ENCODE results near the gene LRRC4C. TPM values are rescaled to one million over a fixed set of nuclear protein-coding genes. Genes with fewer than 3 reads are reported as not detected.

LRRC4C gene
- total and polyA plus RNA-seq, 12 donors = 0.15 to 0.93 (median 0.40) TPM

GRCh38 chr11:40432358-40432757 lies 1027.1 kb downstream of the LRRC4C start:
- no peak overlapping the region for H3K27ac ChIP-seq
- H3K4me1 ChIP-seq = no peaks in the 10 kb centered on the region
- no peaks in the 10 kb centered on the region for H3K27me3 ChIP-seq
- no peak overlapping the region for H3K4me3 ChIP-seq
- H3K36me3 ChIP-seq = no peaks in the 10 kb centered on the region
- WGBS, 2 donors = 81 to 83% methylated on average over 2 of the region's 2 CpGs
- no peak for TF ChIP-seq CTCF (IDR thresholded peaks at IDR 0.05)
- ATAC-seq (no peak), DNase-seq (no peak)
- H3K9me3 ChIP-seq = no peaks in the 10 kb centered on the region
- intact Hi-C loops (cut with DNase I) = no loop called here

GRCh38 chr11:40425168-40425567 lies 1034.3 kb downstream of the LRRC4C start:
- WGBS, 2 donors = 78 to 92% methylated on average over 1 of the region's 1 CpG
- H3K27ac ChIP-seq = no peak overlapping the region
- intact Hi-C loops (cut with DNase I) = no loop called here
- DNase-seq = no peak
- no peak for ATAC-seq
- no peaks in the 10 kb centered on the region for H3K27me3 ChIP-seq
- H3K9me3 ChIP-seq = no peaks in the 10 kb centered on the region
- no peaks in the 10 kb centered on the region for H3K4me1 ChIP-seq
- no peak for TF ChIP-seq CTCF (IDR thresholded peaks at IDR 0.05)
- no peaks in the 10 kb centered on the region for H3K36me3 ChIP-seq
- no peak overlapping the region for H3K4me3 ChIP-seq

- intact Hi-C loops (cut with DNase I) = no loop called here
- no peak for ATAC-seq
- no peak for DNase-seq
- Histone ChIP-seq H3K9me3 (peaks cover 0 to 2% (median 0%) of the 10 kb centered on the region in 11 donors), H3K27ac (no peak overlapping the region), H3K4me1 (no peaks in the 10 kb centered on the region), H3K27me3 (no peaks in the 10 kb centered on the region), H3K4me3 (no peak overlapping the region), H3K36me3 (no peaks in the 10 kb centered on the region)
- no peak for TF ChIP-seq CTCF (IDR thresholded peaks at IDR 0.05)
- 76 to 77% methylated on average over 6 of the region's 6 CpGs for WGBS, 2 donors
Observed at GRCh38 chr11:40421208-40421981, 1038.1 kb downstream of the LRRC4C start.

DNA sequence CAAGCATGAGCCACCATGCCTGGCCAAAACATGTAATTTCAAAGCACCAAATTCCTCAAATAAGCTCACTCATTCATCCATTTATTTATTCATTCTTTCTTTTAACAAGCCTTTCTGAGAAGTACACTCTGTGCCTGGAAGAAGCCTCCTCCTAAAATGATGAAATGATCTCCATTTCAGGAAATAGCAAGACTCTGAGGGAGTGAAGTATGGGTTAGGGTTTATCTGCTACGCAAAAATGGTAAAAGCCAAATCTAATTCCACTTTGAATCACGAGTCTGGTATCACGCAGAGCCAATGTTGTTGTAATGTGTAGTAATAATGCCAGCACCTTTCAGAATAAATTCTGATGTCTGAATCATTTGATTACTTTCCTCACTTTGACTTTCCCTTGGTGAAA lies 1041.8 kb downstream of the LRRC4C start:
- Histone ChIP-seq H3K27me3 (no peaks in the 10 kb centered on the region), H3K9me3 (peaks cover 0 to 4% (median 0%) of the 10 kb centered on the region in 11 donors), H3K36me3 (no peaks in the 10 kb centered on the region), H3K27ac (no peak overlapping the region), H3K4me3 (no peak overlapping the region), H3K4me1 (no peaks in the 10 kb centered on the region)
- WGBS, 2 donors = 70 to 72% methylated on average over 3 of the region's 3 CpGs
- no peak for ATAC-seq
- no peak for DNase-seq
- intact Hi-C loops (cut with DNase I) = no loop called here
- TF ChIP-seq CTCF (IDR thresholded peaks at IDR 0.05) = no peak
